HCT116 (cell line): ENCODE results near the gene PLB1. TPM values are rescaled to one million over a fixed set of nuclear protein-coding genes. Genes with fewer than 3 reads are reported as not detected.
A peak's percentile ranks its signal among the peaks of the same experiment; 100 is the strongest.

Experiments used
- ATAC-seq: fragments of 200-7000 bp; cut with Tn5 transposase; 2 replicates; pipeline ENCODE4 v1.9.1; 2020; ENCODE audit warnings: mild to moderate bottlenecking, moderate library complexity
- BruUV-seq: library from RNA; stranded (reverse); fragments of 400-500 nt; replicated peaks from 2 replicates; lab custom pipeline; 2021; lab: Mats Ljungman, UMichigan
- CTCF ChIA-PET: fragments of 300-600 bp; sonication (Branson Sonifier 250); formaldehyde crosslinking; loops from one replicate; lab custom pipeline; 2021; ENCODE audit warnings: antibody characterized with exemption; lab: Charles Lee
- POLR2A ChIA-PET: fragments of 300-600, 350-600 bp; sonication (Branson Sonifier 250); formaldehyde crosslinking; loops from one replicate; lab custom pipeline; 2021; ENCODE audit warnings: antibody characterized with exemption; lab: Charles Lee
- RAD21 ChIA-PET, 2 experiments: fragments of 300-600 bp; sonication (Branson Sonifier 250); formaldehyde crosslinking; loops; one replicate each; lab custom pipeline; 2023; ENCODE audit warnings: low total read pairs in 2 of 2; ENCODE audit not compliant: uncharacterized antibody in 2 of 2, unreplicated experiment in 2 of 2, low non-redundant PET in 1 of 2; lab: Charles Lee
- DNase-seq: peaks from one replicate; pipeline ENCODE4 v3.0.0-alpha.2; 2010; ENCODE audit warnings: low read depth, low spot score
- H2AFZ ChIP-seq: fragments of 200-600 bp; shearing (Covaris generic), sonication (generic); 2 replicates; pipeline ENCODE4 v1.6.1; 2017; ENCODE audit warnings: low read depth, mixed run types, mixed read lengths, antibody characterized with exemption, low read length; ENCODE audit not compliant: poor library complexity, severe bottlenecking
- H3K27ac ChIP-seq: 2 replicates; pipeline ENCODE4 v1.5.1; 2012; ENCODE audit warnings: low read depth, low read length
- H3K27me3 ChIP-seq: fragments of 200-600 bp; sonication (generic); 2 replicates; pipeline ENCODE4 v1.6.1; 2016; ENCODE audit warnings: mixed run types, low read length, mixed read lengths; ENCODE audit not compliant: insufficient read depth
- H3K36me3 ChIP-seq, 2 experiments: fragments of 200-500 bp in 1 of 2; fragments of 200-600 bp in 1 of 2; sonication (Bioruptor generic) in 1 of 2; sonication (generic) in 1 of 2; 2 replicates each; pipeline versions ENCODE4 v1.5.1 to v1.6.1; 2014 to 2016; ENCODE audit warnings: low read length in 2 of 2, inconsistent platforms in 1 of 2, mixed read lengths in 1 of 2, mixed run types in 1 of 2; ENCODE audit not compliant: insufficient read depth in 2 of 2, control insufficient read depth in 1 of 2
- H3K4me1 ChIP-seq, 2 experiments: fragments of 200-600 bp in 1 of 2; sonication (generic) in 1 of 2; 2 replicates each; pipeline versions ENCODE4 v1.5.1 to v1.6.1; 2012 to 2017; ENCODE audit warnings: low read length in 2 of 2, inconsistent platforms in 1 of 2, mild to moderate bottlenecking in 1 of 2, mixed read lengths in 1 of 2, mixed run types in 1 of 2, moderate library complexity in 1 of 2; ENCODE audit not compliant: insufficient read depth in 2 of 2, control insufficient read depth in 1 of 2
- H3K4me2 ChIP-seq: fragments of 200-600 bp; sonication (generic); 2 replicates; pipeline ENCODE4 v1.6.1; 2017; ENCODE audit warnings: mixed run types, low read length, mixed read lengths
- H3K4me3 ChIP-seq, 2 experiments: fragments of 200-600 bp in 1 of 2; sonication (generic) in 1 of 2; replicated peaks in 1 of 2; 2 replicates each; pipeline ENCODE4 v1.5.1; 2011 to 2016; ENCODE audit warnings: low read length in 2 of 2, control low read depth in 1 of 2, low read depth in 1 of 2, mild to moderate bottlenecking in 1 of 2, mixed read lengths in 1 of 2, mixed run types in 1 of 2
- H3K79me2 ChIP-seq: fragments of 200-600 bp; sonication (generic); 2 replicates; pipeline ENCODE4 v1.6.1; 2017; ENCODE audit warnings: mild to moderate bottlenecking, mixed run types, low read length, moderate library complexity, mixed read lengths; ENCODE audit not compliant: insufficient read depth
- H3K9ac ChIP-seq: fragments of 200-600 bp; sonication (generic); 2 replicates; pipeline ENCODE4 v1.6.1; 2016; ENCODE audit warnings: low read length, mixed read lengths
- H3K9me2 ChIP-seq: fragments of 200-600 bp; sonication (generic), shearing (Covaris generic); 2 replicates; pipeline ENCODE4 v1.6.1; 2017; ENCODE audit warnings: mixed run types, mild to moderate bottlenecking, moderate library complexity; ENCODE audit not compliant: insufficient read depth
- H3K9me3 ChIP-seq, 2 experiments: fragments of 200-500 bp in 1 of 2; fragments of 200-600 bp in 1 of 2; sonication (Bioruptor generic) in 1 of 2; sonication (generic) in 1 of 2; 2 replicates each; pipeline ENCODE4 v1.6.1; 2014 to 2017; ENCODE audit warnings: low read length in 2 of 2, mixed read lengths in 2 of 2, inconsistent platforms in 1 of 2, low read depth in 1 of 2, mild to moderate bottlenecking in 1 of 2, mixed run types in 1 of 2, moderate library complexity in 1 of 2; ENCODE audit not compliant: control insufficient read depth in 1 of 2, insufficient read depth in 1 of 2
- H4K20me1 ChIP-seq: fragments of 200-600 bp; sonication (generic), shearing (Covaris generic); 2 replicates; pipeline ENCODE4 v1.6.1; 2017; ENCODE audit warnings: mixed run types, mild to moderate bottlenecking, moderate library complexity; ENCODE audit not compliant: insufficient read depth
- ATF3 ChIP-seq: IDR thresholded peaks from 2 replicates; pipeline ENCODE4 v1.6.1; 2012
- CBX3 ChIP-seq: IDR thresholded peaks from 2 replicates; pipeline ENCODE4 v1.6.1; 2012; ENCODE audit warnings: low read depth
- CTCF ChIP-seq, 3 experiments: fragments of 200-600 bp in 1 of 3; sonication (generic) in 1 of 3; IDR thresholded peaks in 2 of 3; conservative IDR thresholded peaks in 1 of 3; 2 replicates each; pipeline ENCODE4 v1.5.1; 2012 to 2017; ENCODE audit warnings: low read depth in 2 of 3, low read length in 2 of 3, antibody characterized with exemption in 1 of 3, borderline replicate concordance in 1 of 3, control low read depth in 1 of 3, mild to moderate bottlenecking in 1 of 3, mixed read lengths in 1 of 3, mixed run types in 1 of 3, moderate library complexity in 1 of 3; ENCODE audit not compliant: insufficient read depth in 1 of 3
- EGR1 ChIP-seq: IDR thresholded peaks from 2 replicates; pipeline ENCODE4 v1.6.1; 2012; ENCODE audit warnings: low read depth
- ELF1 ChIP-seq: IDR thresholded peaks from 2 replicates; pipeline ENCODE4 v1.6.1; 2012; ENCODE audit warnings: low read depth, borderline replicate concordance
- FOSL1 ChIP-seq: IDR thresholded peaks from 2 replicates; pipeline ENCODE4 v1.6.1; 2012; ENCODE audit warnings: low read depth
- JUND ChIP-seq: IDR thresholded peaks from 2 replicates; pipeline ENCODE4 v1.6.1; 2012
- MAX ChIP-seq: IDR thresholded peaks from 2 replicates; pipeline ENCODE4 v1.6.1; 2012
- POLR2A ChIP-seq: IDR thresholded peaks from 2 replicates; pipeline ENCODE4 v1.7.0; 2011; ENCODE audit warnings: borderline replicate concordance; ENCODE audit not compliant: insufficient read depth, insufficient read length; ENCODE audit errors: extremely low read depth
- POLR2AphosphoS5 ChIP-seq: IDR thresholded peaks from 2 replicates; pipeline ENCODE4 v1.6.1; 2011; ENCODE audit warnings: mild to moderate bottlenecking, low read depth, low read length, moderate library complexity
- RAD21 ChIP-seq: IDR thresholded peaks from 2 replicates; pipeline ENCODE4 v1.6.1; 2012; ENCODE audit warnings: low read depth, mild to moderate bottlenecking
- SIN3A ChIP-seq: IDR thresholded peaks from 2 replicates; pipeline ENCODE4 v1.6.1; 2012; ENCODE audit warnings: low read depth
- SP1 ChIP-seq: IDR thresholded peaks from 2 replicates; pipeline ENCODE4 v1.6.1; 2012; ENCODE audit warnings: low read depth
- TCF7L2 ChIP-seq: IDR thresholded peaks from 2 replicates; pipeline ENCODE4 v1.7.0; 2011; ENCODE audit warnings: borderline replicate concordance, inconsistent platforms; ENCODE audit not compliant: insufficient read depth, insufficient read length; ENCODE audit errors: extremely low read depth
- YY1 ChIP-seq: IDR thresholded peaks from 2 replicates; pipeline ENCODE4 v1.6.1; 2011; ENCODE audit warnings: low read length, low read depth, moderate library complexity, mild to moderate bottlenecking; ENCODE audit not compliant: insufficient replicate concordance; ENCODE audit errors: extremely low read depth
- ZBTB33 ChIP-seq: IDR thresholded peaks from 2 replicates; pipeline ENCODE4 v1.6.1; 2011; ENCODE audit warnings: mild to moderate bottlenecking, low read length, moderate library complexity; ENCODE audit not compliant: insufficient replicate concordance; ENCODE audit errors: extremely low read depth
- intact Hi-C: fragments of 100-400 bp; cut with micrococcal nuclease; formaldehyde crosslinking; loops from 2 replicates; pipeline ENCODE4 v1.10.0; 2022
- total RNA-seq: library from RNA; stranded (reverse); gene quantifications from one replicate; pipeline ENCODE4 v1.2.1, GENCODE V29; 2021; ENCODE audit not compliant: unreplicated experiment

PLB1 gene
- total RNA-seq, 1 experiment from 2014 or later = 0.49 TPM

- no peaks in the 10 kb centered on the region; the same call in 1 of the 2 replicates for H3K9me2 ChIP-seq
- ChIA-PET POLR2A (no interaction called here), RAD21 (no interaction called here), CTCF (no interaction called here)
- peak; percentile 73 for DNase-seq
- H4K20me1 ChIP-seq = no peaks in the 10 kb centered on the region
- peak; percentile 97 for ATAC-seq
- no peaks in the 10 kb centered on the region for H3K36me3 ChIP-seq
- H2AFZ ChIP-seq = peak overlapping the region; percentile 58
- no peaks in the 10 kb centered on the region for H3K27me3 ChIP-seq
- H3K4me3 ChIP-seq = no peak overlapping the region
- no peak overlapping the region for H3K9ac ChIP-seq
- peaks cover 11 to 14% of the 10 kb centered on the region in 2 experiments for H3K4me1 ChIP-seq
- peak; percentile 76 for TF ChIP-seq SP1
- TF ChIP-seq RAD21 = no peak
- no peak for TF ChIP-seq ELF1
- TF ChIP-seq MAX = peak; percentile 95
- peak; percentile 96 for TF ChIP-seq JUND
- TF ChIP-seq YY1 = no peak
- no peak for TF ChIP-seq EGR1
- no peak for TF ChIP-seq ZBTB33
- TF ChIP-seq ATF3 = peak; percentile 68
- no peak for TF ChIP-seq CTCF (IDR thresholded peaks at IDR 0.05 in 2 of 3, conservative IDR thresholded peaks at IDR 0.05 in 1 of 3; ENCODE audit: borderline replicate concordance in 1 of 3, insufficient read depth in 1 of 3, low read depth in 2 of 3, low read length in 2 of 3)
- TF ChIP-seq SIN3A = peak; percentile 55; the same call in 1 of the 2 replicates
- no peak for TF ChIP-seq TCF7L2
- TF ChIP-seq POLR2A = no peak
- peak; percentile 96 for TF ChIP-seq FOSL1
- peak; percentile 37; the same call in 1 of the 2 replicates for TF ChIP-seq POLR2AphosphoS5
- peak; percentile 92 for TF ChIP-seq CBX3
- no TSS peak for BruUV-seq
- intact Hi-C loops = no loop called here
- H3K79me2 ChIP-seq = no peaks in the 10 kb centered on the region
- no peaks in the 10 kb centered on the region for H3K9me3 ChIP-seq
- peak overlapping the region; percentile 44 for H3K4me2 ChIP-seq
- H3K27ac ChIP-seq = no peak overlapping the region
These were observed 12.2 kb downstream of the PLB1 start for GRCh38 chr2:28507796-28508764.
